ENCODE results near the gene C6orf15.
A peak's percentile ranks its signal among the peaks of the same experiment; 100 is the strongest.

- TF ChIP-seq CTCF (conservative IDR thresholded peaks at IDR 0.05; ENCODE audit: low read length) (peak; percentile 94), EZH2phosphoT487 (IDR thresholded peaks at IDR 0.05; ENCODE audit: borderline replicate concordance) (no peak)
These were observed 43.6 kb downstream of the C6orf15 start for GRCh38 chr6:31068669-31069340.
